22Rv1 (cell line): ENCODE measurements around the gene ZNF619.

Source experiments
- H3K27ac ChIP-seq: fragments of 450-650 bp; 2 replicates; pipeline ENCODE4 v1.5.1; 2017
- ZFX ChIP-seq: fragments of 450-650 bp; IDR thresholded peaks from 2 replicates; pipeline ENCODE4 v1.6.1; 2017; ENCODE audit warnings: antibody characterized with exemption, borderline replicate concordance
- TF ChIP-seq, protein P1 (sequence below): fragments of 450-650 bp; IDR thresholded peaks from 2 replicates; pipeline ENCODE4 v1.5.1; 2017; ENCODE audit warnings: mild to moderate bottlenecking

The ZNF619 gene

DNA sequence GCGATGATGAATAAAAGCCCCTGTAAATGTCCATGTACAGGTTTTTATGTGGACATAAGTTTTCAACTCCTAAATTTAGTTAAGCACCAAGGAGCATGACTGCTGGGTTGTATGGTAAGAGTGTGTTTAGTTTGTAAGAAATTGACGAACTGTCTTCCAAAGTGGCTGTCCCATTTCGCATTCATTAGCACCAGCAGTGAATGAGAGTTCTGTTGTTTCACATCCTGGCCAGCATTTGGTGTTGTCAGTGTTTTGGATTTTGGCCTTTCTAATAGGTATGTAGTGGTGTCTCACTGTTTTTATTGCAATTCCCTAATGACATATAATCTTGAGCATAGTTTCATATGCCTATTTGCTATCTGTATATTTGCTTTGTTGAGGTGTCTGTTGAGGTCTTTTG lies 51.5 kb downstream of the ZNF619 start:
- no peak for TF ChIP-seq ZFX
- TF ChIP-seq, protein P1, sequence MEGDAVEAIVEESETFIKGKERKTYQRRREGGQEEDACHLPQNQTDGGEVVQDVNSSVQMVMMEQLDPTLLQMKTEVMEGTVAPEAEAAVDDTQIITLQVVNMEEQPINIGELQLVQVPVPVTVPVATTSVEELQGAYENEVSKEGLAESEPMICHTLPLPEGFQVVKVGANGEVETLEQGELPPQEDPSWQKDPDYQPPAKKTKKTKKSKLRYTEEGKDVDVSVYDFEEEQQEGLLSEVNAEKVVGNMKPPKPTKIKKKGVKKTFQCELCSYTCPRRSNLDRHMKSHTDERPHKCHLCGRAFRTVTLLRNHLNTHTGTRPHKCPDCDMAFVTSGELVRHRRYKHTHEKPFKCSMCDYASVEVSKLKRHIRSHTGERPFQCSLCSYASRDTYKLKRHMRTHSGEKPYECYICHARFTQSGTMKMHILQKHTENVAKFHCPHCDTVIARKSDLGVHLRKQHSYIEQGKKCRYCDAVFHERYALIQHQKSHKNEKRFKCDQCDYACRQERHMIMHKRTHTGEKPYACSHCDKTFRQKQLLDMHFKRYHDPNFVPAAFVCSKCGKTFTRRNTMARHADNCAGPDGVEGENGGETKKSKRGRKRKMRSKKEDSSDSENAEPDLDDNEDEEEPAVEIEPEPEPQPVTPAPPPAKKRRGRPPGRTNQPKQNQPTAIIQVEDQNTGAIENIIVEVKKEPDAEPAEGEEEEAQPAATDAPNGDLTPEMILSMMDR: no peak
- H3K27ac ChIP-seq: no peak overlapping the region

DNA sequence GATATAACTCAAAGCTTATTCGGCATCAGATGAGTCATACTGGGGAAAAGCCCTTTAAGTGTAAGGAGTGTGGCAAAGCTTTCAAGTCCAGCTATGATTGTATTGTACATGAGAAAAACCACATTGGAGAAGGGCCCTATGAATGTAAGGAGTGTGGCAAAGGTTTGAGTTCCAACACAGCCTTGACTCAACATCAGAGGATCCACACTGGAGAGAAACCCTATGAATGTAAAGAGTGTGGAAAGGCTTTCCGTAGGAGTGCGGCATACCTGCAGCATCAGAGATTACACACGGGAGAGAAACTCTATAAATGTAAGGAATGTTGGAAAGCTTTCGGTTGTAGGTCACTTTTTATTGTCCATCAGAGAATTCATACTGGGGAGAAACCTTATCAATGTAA lies 55.3 kb downstream of the ZNF619 start:
- no peak overlapping the region for H3K27ac ChIP-seq
- TF ChIP-seq, protein P1: no peak
- TF ChIP-seq ZFX: no peak

DNA sequence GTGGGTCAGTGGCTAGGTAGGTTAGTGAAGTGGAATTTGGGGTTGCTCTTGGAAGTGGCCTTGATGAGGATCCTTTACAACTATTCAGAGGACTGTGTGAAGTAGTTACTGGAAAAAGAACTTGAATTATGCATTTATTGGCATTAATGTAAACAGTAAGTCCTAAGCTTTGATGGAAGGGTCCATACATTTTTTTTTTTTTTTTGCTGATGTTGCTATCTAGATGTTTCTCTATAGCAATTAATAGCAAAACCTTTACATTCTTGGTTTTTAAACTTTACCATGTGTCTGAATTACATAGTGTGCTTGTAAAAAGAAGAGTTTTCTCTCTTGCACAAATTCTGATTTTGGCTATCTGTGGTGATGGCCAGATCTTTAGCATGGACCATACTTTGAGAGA lies 57.4 kb downstream of the ZNF619 start:
- H3K27ac ChIP-seq: no peak overlapping the region
- no peak for TF ChIP-seq ZFX
- TF ChIP-seq, protein P1: no peak
